GM12874 (cell line): ENCODE results near the gene GMPR.

ENCODE experiments used
- CTCF ChIP-seq: IDR thresholded peaks from 2 replicates; pipeline ENCODE4 v1.5.1; 2011; ENCODE audit warnings: low read depth, mild to moderate bottlenecking, control low read depth, low read length, moderate library complexity; ENCODE audit not compliant: insufficient read depth

Gene GMPR

GRCh38 chr6:16253399-16254144 is 15.2 kb downstream of the GMPR start:
- TF ChIP-seq CTCF = no peak

GRCh38 chr6:16254535-16254934 is 16.1 kb downstream of the GMPR start:
- TF ChIP-seq CTCF = no peak

GRCh38 chr6:16256781-16257180 is 18.4 kb downstream of the GMPR start:
- TF ChIP-seq CTCF = no peak

- no peak for TF ChIP-seq CTCF
These were observed 19.8 kb downstream of the GMPR start for GRCh38 chr6:16257999-16258708.

GRCh38 chr6:16258709-16259075 is 20.3 kb downstream of the GMPR start:
- no peak for TF ChIP-seq CTCF

- TF ChIP-seq CTCF = no peak
These were observed 26.4 kb downstream of the GMPR start for GRCh38 chr6:16264785-16265184.

GRCh38 chr6:16265351-16266341 is 27.3 kb downstream of the GMPR start:
- TF ChIP-seq CTCF = no peak
